Tibial artery (tissue), 4 donors: ENCODE measurements around the gene ASB3.

Experiments
- DNase-seq, 2 donors: peaks; one replicate each; pipeline ENCODE4 v3.0.0-alpha.2; 2019
- H3K27ac ChIP-seq, 2 donors: fragments of 200-600 bp; sonication (generic) in 1 of 2; 1 replicate in 1 of 2; 2 replicates in 1 of 2; pipeline ENCODE4 v1.5.1; 2018 to 2019; ENCODE audit warnings: mild to moderate bottlenecking in 1 of 2
- H3K27me3 ChIP-seq, 2 donors: fragments of 200-600 bp; sonication (generic) in 1 of 2; one replicate each; pipeline versions ENCODE4 v1.5.1 to v1.6.0; 2016 to 2019
- H3K36me3 ChIP-seq, 3 donors: fragments of 200-600 bp; sonication (generic) in 2 of 3; one replicate each; pipeline ENCODE4 v1.5.1; 2016 to 2019; ENCODE audit warnings: mild to moderate bottlenecking in 2 of 3
- H3K4me1 ChIP-seq, 4 donors: fragments of 200-600 bp; sonication (generic) in 2 of 4; 1 replicate in 3 of 4; 2 replicates in 1 of 4; pipeline ENCODE4 v1.5.1; 2016 to 2019
- H3K4me3 ChIP-seq, 2 donors: fragments of 200-600 bp; sonication (generic) in 1 of 2; 1 replicate in 1 of 2; 2 replicates in 1 of 2; pipeline ENCODE4 v1.5.1; 2018 to 2019; ENCODE audit warnings: mild to moderate bottlenecking in 2 of 2
- H3K9me3 ChIP-seq, 3 donors: fragments of 200-600 bp; sonication (generic) in 1 of 3; one replicate each; pipeline ENCODE4 v1.5.1; 2016 to 2019
- intact Hi-C: fragments of 100-400 bp; cut with DNase I; formaldehyde crosslinking; loops from one replicate; pipeline ENCODE4 v1.15.0; 2023; ENCODE audit warnings: low total_unique reads
- TF ChIP-seq, protein P1 (sequence below), 2 experiments: fragments of 200-600 bp in 1 of 2; fragments of 450-650 bp in 1 of 2; IDR thresholded peaks; one replicate each; pipeline ENCODE4 v1.5.1; 2017 to 2019; ENCODE audit warnings: antibody characterized with exemption in 2 of 2, mild to moderate bottlenecking in 1 of 2, moderate library complexity in 1 of 2

Gene ASB3

GRCh38 chr2:53819634-53820033, 32.9 kb upstream of the ASB3 start:
- H3K4me1 ChIP-seq, result no peaks in the 10 kb centered on the region
- H3K4me3 ChIP-seq, result no peak overlapping the region
- TF ChIP-seq, protein P1, sequence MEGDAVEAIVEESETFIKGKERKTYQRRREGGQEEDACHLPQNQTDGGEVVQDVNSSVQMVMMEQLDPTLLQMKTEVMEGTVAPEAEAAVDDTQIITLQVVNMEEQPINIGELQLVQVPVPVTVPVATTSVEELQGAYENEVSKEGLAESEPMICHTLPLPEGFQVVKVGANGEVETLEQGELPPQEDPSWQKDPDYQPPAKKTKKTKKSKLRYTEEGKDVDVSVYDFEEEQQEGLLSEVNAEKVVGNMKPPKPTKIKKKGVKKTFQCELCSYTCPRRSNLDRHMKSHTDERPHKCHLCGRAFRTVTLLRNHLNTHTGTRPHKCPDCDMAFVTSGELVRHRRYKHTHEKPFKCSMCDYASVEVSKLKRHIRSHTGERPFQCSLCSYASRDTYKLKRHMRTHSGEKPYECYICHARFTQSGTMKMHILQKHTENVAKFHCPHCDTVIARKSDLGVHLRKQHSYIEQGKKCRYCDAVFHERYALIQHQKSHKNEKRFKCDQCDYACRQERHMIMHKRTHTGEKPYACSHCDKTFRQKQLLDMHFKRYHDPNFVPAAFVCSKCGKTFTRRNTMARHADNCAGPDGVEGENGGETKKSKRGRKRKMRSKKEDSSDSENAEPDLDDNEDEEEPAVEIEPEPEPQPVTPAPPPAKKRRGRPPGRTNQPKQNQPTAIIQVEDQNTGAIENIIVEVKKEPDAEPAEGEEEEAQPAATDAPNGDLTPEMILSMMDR (IDR thresholded peaks at IDR 0.05), result no peak
- H3K27ac ChIP-seq, result no peak overlapping the region
- intact Hi-C loops, result loop anchor here (10.0 kb wide), 1 partner anchor 55 kb away; no protein-coding TSS in a partner anchor
- H3K9me3 ChIP-seq, result no peaks in the 10 kb centered on the region
- DNase-seq, result no peak
- H3K27me3 ChIP-seq, result no peaks in the 10 kb centered on the region
- peaks cover 36 to 54% (median 42%) of the 10 kb centered on the region in 3 donors for H3K36me3 ChIP-seq

DNA sequence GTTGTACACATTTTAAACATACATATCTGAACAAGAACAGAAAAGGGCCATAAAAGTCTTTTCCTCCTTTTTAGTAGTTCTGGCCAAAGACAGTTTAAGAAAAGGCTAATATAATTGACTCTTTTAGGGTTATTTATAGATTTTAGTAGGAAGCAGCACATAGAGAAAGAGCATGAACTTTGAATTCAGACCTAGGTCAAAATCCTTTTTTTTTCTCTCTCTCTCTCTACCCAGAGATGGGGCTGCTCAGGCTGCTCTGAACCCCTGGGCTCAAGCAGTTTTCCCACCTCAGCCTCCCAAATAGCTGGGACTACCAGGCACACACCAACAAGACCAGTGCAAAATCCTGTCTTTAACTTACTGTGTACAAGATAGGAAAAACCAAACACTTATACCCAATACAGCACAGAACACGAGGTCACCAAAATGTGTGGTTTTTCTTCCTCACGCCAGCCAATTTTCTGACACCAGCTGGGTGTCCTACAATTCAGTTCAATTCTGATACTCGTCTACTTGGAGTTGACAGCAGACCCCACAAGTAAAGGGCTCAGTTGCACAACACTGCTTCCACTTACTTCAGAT, 32.2 kb upstream of the ASB3 start:
- no peaks in the 10 kb centered on the region for H3K4me1 ChIP-seq
- H3K9me3 ChIP-seq, result no peaks in the 10 kb centered on the region
- no peak overlapping the region for H3K4me3 ChIP-seq
- H3K36me3 ChIP-seq, result peaks cover 43 to 59% (median 49%) of the 10 kb centered on the region in 3 donors
- no peak for DNase-seq
- intact Hi-C loops, result loop anchor here (10.0 kb wide), 1 partner anchor 56 kb away; no protein-coding TSS in a partner anchor
- no peaks in the 10 kb centered on the region for H3K27me3 ChIP-seq
- no peak overlapping the region for H3K27ac ChIP-seq
- TF ChIP-seq, protein P1 (IDR thresholded peaks at IDR 0.05), result no peak

DNA sequence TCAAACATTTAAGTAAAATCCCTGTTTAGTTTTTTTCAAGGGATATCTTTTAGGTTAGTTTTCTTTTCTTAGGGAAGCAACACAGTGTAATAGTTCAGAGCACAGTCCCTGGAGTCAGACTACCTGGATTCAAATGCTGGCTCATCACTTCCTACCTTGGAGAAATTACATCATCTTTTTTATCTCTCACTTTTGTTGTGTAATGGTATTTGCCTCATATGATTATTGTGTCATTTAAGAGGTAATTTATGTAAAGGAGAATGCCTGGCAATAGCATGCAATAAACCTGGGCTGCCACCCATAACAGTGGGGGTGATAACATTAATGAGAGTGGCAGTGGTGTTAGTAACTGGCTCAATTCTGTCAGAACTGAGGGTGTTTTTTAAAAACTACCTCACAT, 26.4 kb upstream of the ASB3 start:
- H3K27me3 ChIP-seq, result no peaks in the 10 kb centered on the region
- no peaks in the 10 kb centered on the region for H3K4me1 ChIP-seq
- TF ChIP-seq, protein P1 (IDR thresholded peaks at IDR 0.05), result no peak
- no peaks in the 10 kb centered on the region for H3K9me3 ChIP-seq
- H3K4me3 ChIP-seq, result no peak overlapping the region
- peaks cover 65 to 96% (median 90%) of the 10 kb centered on the region in 3 donors for H3K36me3 ChIP-seq
- no peak overlapping the region for H3K27ac ChIP-seq
- intact Hi-C loops, result loop anchor here (10.0 kb wide), 1 partner anchor 62 kb away; no protein-coding TSS in a partner anchor
- DNase-seq, result no peak

- Histone ChIP-seq H3K4me1 (no peaks in the 10 kb centered on the region), H3K27me3 (no peaks in the 10 kb centered on the region), H3K9me3 (no peaks in the 10 kb centered on the region), H3K4me3 (no peak overlapping the region), H3K36me3 (peaks cover 66 to 97% (median 93%) of the 10 kb centered on the region in 3 donors), H3K27ac (no peak overlapping the region)
- intact Hi-C loops, result loop anchor here (10.0 kb wide), 1 partner anchor 63 kb away; no protein-coding TSS in a partner anchor
- no peak for DNase-seq
- TF ChIP-seq, protein P1 (IDR thresholded peaks at IDR 0.05), result no peak
Measured at GRCh38 chr2:53811601-53812000, 24.8 kb upstream of the ASB3 start.

- Histone ChIP-seq H3K9me3 (no peaks in the 10 kb centered on the region), H3K36me3 (peaks cover 47 to 88% (median 75%) of the 10 kb centered on the region in 3 donors), H3K4me1 (no peaks in the 10 kb centered on the region), H3K27ac (no peak overlapping the region), H3K4me3 (no peak overlapping the region), H3K27me3 (no peaks in the 10 kb centered on the region)
- TF ChIP-seq, protein P1 (IDR thresholded peaks at IDR 0.05), result no peak
- no peak for DNase-seq
- intact Hi-C loops, result no loop called here
Measured at GRCh38 chr2:53802617-53803151, 15.9 kb upstream of the ASB3 start.
